Measurements from ENCODE around the gene ZNF281. TPM values are rescaled to one million over a fixed set of nuclear protein-coding genes. Genes with fewer than 3 reads are reported as not detected.

The ZNF281 gene
- total and polyA plus RNA-seq, 2 of the 4 experiments (the other 2 are of a cell fraction), result 7.0 to 37.5 TPM

GRCh38 chr1:200399860-200400259 is 10.0 kb downstream of the ZNF281 start:
- Histone ChIP-seq H4K5ac (ENCODE audit: low read depth, low read length) (no peak overlapping the region), H2AK5ac (ENCODE audit: low read depth, low read length) (no peak overlapping the region), H3K79me1 (ENCODE audit: low read depth in 1 of 2, low read length in 2 of 2) (peaks cover 4 to 8% of the 10 kb centered on the region in 2 experiments; a peak in 3 of 4 replicates), H3K9me1 (ENCODE audit: insufficient read depth, low read length) (0 out of 2 replicates have a peak, but pooled peaks cover 2% of the 10 kb centered on the region), H2BK120ac (ENCODE audit: low read depth, low read length) (no peak overlapping the region), H3K9me3 (ENCODE audit: control insufficient read depth, insufficient read depth, low read length) (no peaks in the 10 kb centered on the region), H4K20me1 (ENCODE audit: insufficient read depth, low read length) (peaks cover 3% of the 10 kb centered on the region; the same call in 1 of the 2 replicates), H3K23ac (ENCODE audit: low read depth, low read length) (no peak overlapping the region), H2AK9ac (replicated peaks; ENCODE audit: low read depth, low read length, poor library complexity) (no peak overlapping the region), H3K27me3 (ENCODE audit: control insufficient read depth, insufficient read depth, low read length) (no peaks in the 10 kb centered on the region), H4K91ac (ENCODE audit: insufficient read depth, low read depth, low read length) (no peak overlapping the region), H3K56ac (ENCODE audit: extremely low read depth, insufficient read depth, low read length) (no peak overlapping the region), H3K4me1 (ENCODE audit: control insufficient read depth, insufficient read depth, low read length) (no peaks in the 10 kb centered on the region), H3K4ac (ENCODE audit: low read depth, low read length) (no peak overlapping the region), H4K8ac (ENCODE audit: low read depth in 2 of 2, low read length in 2 of 2) (no peak overlapping the region), H3K4me3 (ENCODE audit: insufficient read depth, low read depth, low read length) (no peak overlapping the region), H2BK20ac (ENCODE audit: low read depth, low read length) (no peak overlapping the region), H2AFZ (replicated peaks; ENCODE audit: low read length, poor library complexity) (no peak overlapping the region), H3K9ac (ENCODE audit: low read depth, low read length) (no peak overlapping the region), H3K14ac (replicated peaks; ENCODE audit: low read depth, low read length) (no peak overlapping the region), H3K36me3 (ENCODE audit: control insufficient read depth, insufficient read depth, low read length) (peaks cover 3% of the 10 kb centered on the region), H2BK5ac (ENCODE audit: low read depth, low read length, poor library complexity, severe bottlenecking) (no peak overlapping the region), H3K27ac (ENCODE audit: insufficient read depth, low read length) (no peak overlapping the region), H3K4me2 (ENCODE audit: low read depth, low read length) (no peak overlapping the region), H3K18ac (ENCODE audit: low read depth, low read length) (no peak overlapping the region), H2BK15ac (ENCODE audit: low read depth, low read length) (no peak overlapping the region)
- in situ Hi-C loops (cut with MboI; ENCODE audit: low sequenced_read_pairs), result no loop called here
- dilution Hi-C loops (cut with HindIII; ENCODE audit: low sequenced_read_pairs, unreplicated experiment), result no loop called here
- ChIA-PET CTCF (no interaction called here), POLR2A (ENCODE audit: unreplicated experiment) (no interaction called here)
- no TSS peak for BruUV-seq (replicated peaks)
- no peak; the same call in 1 of the 2 replicates for ATAC-seq (ENCODE audit: low read depth)
- no peak for TF ChIP-seq RAD21 (IDR thresholded peaks at IDR 0.05; ENCODE audit: low read length)
- no peak for TF ChIP-seq POLR2A (IDR thresholded peaks at IDR 0.05; ENCODE audit: low read depth, low read length)
- TF ChIP-seq CHD1 (IDR thresholded peaks at IDR 0.05; ENCODE audit: low read depth, low read length), result no peak
- TF ChIP-seq NFE2L2 (IDR thresholded peaks at IDR 0.05; ENCODE audit: low read depth, low read length), result no peak
- no peak for TF ChIP-seq CEBPB (IDR thresholded peaks at IDR 0.05; ENCODE audit: low read depth, low read length)
- TF ChIP-seq MXI1 (IDR thresholded peaks at IDR 0.05; ENCODE audit: borderline replicate concordance, low read depth, low read length), result no peak
- no peak for TF ChIP-seq CTCF (conservative IDR thresholded peaks at IDR 0.05; ENCODE audit: low read depth, low read length)
- TF ChIP-seq USF2 (IDR thresholded peaks at IDR 0.05; ENCODE audit: low read depth, low read length), result no peak
- TF ChIP-seq BHLHE40 (IDR thresholded peaks at IDR 0.05; ENCODE audit: low read depth, low read length), result no peak
- TF ChIP-seq FOS (IDR thresholded peaks at IDR 0.05; ENCODE audit: low read depth, low read length), result no peak
- TF ChIP-seq MAZ (IDR thresholded peaks at IDR 0.05; ENCODE audit: borderline replicate concordance, low read depth, low read length), result no peak
- no peak for TF ChIP-seq MAFK (IDR thresholded peaks at IDR 0.05; ENCODE audit: low read depth, low read length)
- TF ChIP-seq RFX5 (IDR thresholded peaks at IDR 0.05; ENCODE audit: low read depth, low read length), result no peak
- TF ChIP-seq RCOR1 (IDR thresholded peaks at IDR 0.05; ENCODE audit: insufficient replicate concordance, low read length), result no peak
- no peak for TF ChIP-seq ELK1 (IDR thresholded peaks at IDR 0.05; ENCODE audit: borderline replicate concordance, low read depth, low read length)
- no peak for TF ChIP-seq SMC3 (IDR thresholded peaks at IDR 0.05; ENCODE audit: low read depth, low read length)
- no CpG with 5 or more reads among the region's 1 CpG for WGBS, 2 experiments (ENCODE audit: extremely low coverage in 2 of 2, insufficient read length in 1 of 2)
- intact Hi-C loops (cut with micrococcal nuclease), result loop anchor here (5.0 to 10.0 kb wide), 3 partner anchors 83 to 715 kb away; no protein-coding TSS in a partner anchor
- DNase-seq, result no peak
